Ureter (tissue), 1 donor: ENCODE data around the gene HOXB6. TPM values are rescaled to one million over a fixed set of nuclear protein-coding genes. Genes with fewer than 3 reads are reported as not detected.

Experiments used
- DNase-seq: peaks from one replicate; pipeline ENCODE4 v3.0.0-alpha.2; 2020; ENCODE audit warnings: low spot score
- total RNA-seq: library from RNA; stranded (reverse); gene quantifications from one replicate; pipeline ENCODE4 v1.2.4, GENCODE V29; 2023
- donor health status: DM: yes; HTN: yes; CAD: no.

Gene HOXB6
- total RNA-seq = 111 TPM

- no peak for DNase-seq
Observed at GRCh38 chr17:48604770-48605329, at the start of gene HOXB6. HOXB6 (minus strand) TSS chr17:48604986; CDS start chr17:48598150, 6,836 bp downstream.

DNA sequence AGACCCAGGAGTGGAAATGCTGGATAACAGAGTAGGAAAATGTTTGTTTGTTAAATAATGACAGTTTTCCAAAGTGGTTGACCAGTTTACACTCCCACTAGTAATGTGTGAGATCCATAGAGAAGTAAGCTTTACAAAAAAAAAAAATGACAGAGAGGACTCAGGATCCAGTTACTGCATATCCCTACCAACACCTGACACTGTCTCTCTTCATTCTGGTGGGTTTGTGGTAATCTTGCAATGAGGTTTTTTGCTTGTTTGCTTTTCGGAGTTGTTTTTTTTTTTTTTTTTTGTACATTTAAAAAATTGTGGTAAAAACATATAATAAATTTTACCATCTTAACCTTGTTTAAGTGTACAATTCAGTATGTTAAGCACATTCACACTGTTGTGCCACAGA, 45.0 kb upstream of the HOXB6 start:
- no peak for DNase-seq

DNA sequence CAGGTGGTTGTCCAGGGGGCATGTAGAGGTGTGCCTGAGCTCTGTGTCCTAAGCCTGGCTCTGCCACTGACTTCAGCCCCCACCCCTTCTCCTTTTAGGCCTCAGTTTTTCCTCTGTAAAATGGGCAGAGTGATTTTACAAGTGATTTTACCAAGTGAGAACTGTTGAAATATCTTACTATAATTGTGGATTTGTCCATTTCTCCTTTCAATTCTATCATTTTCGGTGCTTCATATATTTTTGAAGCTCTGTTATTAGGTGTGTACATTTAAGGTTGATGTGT, 43.1 kb upstream of the HOXB6 start:
- DNase-seq = no peak

DNA sequence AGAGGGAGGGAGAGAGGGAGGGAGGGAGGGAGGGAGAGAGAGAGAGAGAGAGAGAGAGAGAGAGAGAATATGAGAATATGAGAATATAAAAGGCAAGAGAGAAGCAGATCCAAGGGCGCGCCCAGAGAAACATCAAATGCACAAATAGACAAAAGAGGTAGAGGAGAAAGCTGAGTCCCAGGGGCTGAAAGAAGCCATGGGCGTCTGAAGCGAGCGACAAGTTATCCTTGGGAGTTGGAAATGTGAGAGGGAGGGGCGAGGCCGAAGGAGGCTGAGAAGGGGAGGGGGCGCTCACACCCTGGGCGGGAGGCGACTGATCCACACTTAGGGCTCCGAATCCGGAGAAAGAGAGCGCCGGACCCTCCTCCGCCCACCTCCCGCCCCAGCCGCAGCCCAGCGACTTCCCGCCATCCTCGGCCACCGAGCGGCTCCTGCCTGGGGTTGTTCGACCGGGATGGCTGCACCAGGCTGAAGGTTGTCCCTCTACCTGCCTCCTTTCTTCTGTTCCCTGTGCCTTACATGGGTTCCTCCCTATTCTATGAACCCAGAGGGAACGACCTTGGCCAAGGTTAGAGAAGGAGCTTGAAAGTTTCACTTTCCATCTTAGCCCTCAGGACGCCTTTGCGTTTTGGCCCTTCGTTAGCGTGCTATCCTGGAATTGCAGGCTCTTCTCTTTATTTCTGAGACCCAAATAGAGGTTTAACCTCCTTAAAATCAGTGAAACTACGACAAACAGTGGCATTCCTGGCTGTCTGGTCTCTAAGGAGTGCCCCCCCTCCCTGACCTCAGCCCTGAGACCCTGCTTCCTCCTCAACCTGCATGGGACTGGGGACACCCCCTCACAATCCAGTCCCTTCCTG, 42.5 kb upstream of the HOXB6 start:
- no peak for DNase-seq

DNA sequence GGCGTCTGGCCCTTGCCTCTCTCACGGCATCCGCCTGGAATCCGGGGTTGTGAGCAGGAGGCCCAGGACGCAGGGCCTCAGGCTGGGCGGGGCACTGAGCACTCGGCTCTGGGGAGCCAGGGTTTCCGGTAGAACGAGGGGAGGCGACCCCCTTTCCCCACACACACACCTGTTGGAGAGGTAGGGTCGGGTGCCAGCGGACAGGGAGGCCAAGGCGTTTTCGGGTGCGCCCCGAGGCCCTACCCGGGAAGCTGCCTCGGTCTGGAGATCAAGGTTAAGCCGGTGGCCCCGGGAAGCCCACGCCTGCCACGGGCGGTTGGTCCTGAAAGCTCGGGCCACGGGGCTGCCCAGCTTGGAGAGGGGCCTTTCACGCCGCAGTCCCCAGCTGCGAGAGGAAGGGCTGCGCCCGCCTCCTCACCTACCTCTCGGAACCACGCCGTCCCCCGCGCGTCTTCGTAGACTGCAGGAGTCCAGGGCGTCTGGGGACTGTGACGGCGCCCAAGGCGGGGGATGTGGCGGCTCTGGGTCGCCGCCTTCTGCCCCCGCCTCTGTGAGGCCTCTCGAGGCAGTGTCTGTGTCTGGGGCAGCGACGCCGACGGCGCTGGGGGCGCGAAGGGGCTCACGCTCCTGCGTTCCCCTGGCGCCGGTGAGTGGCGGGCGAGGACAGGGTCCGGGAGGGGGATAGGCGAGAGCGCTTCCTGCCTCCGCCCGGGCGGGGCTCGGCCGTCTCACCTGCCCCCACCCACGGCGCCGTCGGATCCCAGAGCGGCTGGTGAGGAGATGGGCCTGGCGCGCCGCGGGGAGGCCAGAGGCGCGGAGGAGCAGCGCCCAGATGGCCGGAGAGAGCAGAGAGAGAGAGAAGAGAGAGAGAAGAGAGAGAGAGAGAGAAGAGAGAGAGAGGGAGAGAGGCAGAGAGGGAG, 41.7 kb upstream of the HOXB6 start:
- DNase-seq = no peak

- no peak for DNase-seq
Observed at GRCh38 chr17:48645639-48646182, 40.9 kb upstream of the HOXB6 start.

- DNase-seq = no peak
Observed at GRCh38 chr17:48644910-48645557, 40.2 kb upstream of the HOXB6 start.

DNA sequence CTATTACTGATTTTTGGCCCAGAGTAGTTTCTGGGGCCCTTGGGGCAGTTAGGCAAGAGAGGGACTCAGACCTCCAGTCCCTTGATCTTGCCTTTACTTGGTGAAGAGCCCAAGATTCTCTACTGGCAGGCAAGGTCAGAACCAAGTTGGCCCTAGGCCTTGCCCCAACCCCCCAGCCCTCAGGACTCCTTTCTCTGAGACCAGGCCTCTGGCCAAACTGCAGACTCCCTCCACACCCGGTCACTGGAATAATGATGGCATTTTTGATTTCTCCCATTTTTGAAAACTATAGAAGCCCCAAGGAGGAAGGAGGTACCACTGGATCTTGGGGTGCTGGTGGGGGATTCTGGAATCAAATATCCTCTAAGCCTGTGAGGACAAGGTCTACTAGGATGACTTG, 39.4 kb upstream of the HOXB6 start:
- no peak for DNase-seq

DNA sequence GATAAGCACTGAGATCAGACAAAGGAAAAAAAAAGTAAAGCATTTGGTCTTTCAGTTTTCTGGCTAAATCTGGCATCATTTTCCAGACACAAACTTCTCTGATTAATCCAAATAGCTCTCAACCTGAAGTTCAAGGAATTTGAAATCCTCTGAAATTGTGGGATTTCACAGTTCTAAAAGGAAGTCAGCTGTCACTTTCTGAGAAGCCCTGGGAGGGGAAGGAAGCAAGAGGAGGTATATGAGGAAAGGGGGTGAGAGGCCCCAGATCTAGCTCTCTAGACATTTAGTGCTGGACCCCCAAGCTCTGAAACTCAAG, 38.9 kb upstream of the HOXB6 start:
- no peak for DNase-seq

DNA sequence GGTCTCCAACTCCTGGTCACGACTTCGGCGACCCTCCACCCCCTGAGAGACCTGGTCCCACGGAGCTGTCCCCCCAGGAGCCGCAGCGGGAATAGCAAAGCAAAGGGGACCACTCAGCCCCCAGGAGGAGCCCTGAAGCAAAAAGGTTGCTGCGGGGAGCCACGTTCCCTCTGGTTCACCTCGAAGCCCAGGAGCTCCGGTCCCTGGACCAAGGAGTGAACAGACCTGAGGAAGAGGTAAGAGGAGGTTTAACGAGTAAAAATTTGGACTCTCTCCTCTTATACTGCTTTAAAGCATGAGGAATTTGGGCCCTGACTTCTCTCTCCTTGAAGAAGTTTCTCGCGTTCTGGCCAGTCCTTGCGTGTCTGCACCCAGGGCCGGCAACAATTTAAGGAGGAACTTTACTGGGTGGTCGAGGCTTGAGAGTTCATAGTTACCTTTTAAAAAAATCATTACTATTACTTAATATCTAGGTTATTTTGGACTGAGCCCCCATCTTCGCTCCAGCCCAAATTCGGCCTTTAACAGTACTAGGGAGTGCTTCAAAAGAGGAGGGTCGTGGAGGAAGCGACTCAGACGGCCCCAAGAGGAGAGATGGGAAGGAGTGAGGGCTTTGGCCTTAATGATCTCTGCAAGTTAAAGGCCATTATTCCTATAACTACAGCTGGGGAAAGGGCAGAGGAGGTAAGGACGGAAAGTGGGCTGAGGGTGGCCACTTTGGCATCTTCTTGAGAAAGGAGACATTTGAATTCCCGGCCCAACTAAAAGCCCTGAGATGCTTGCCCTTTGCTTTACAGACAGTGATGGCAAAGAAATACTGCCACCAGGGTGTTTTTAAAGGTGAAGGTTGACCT, 38.3 kb upstream of the HOXB6 start:
- no peak for DNase-seq

DNA sequence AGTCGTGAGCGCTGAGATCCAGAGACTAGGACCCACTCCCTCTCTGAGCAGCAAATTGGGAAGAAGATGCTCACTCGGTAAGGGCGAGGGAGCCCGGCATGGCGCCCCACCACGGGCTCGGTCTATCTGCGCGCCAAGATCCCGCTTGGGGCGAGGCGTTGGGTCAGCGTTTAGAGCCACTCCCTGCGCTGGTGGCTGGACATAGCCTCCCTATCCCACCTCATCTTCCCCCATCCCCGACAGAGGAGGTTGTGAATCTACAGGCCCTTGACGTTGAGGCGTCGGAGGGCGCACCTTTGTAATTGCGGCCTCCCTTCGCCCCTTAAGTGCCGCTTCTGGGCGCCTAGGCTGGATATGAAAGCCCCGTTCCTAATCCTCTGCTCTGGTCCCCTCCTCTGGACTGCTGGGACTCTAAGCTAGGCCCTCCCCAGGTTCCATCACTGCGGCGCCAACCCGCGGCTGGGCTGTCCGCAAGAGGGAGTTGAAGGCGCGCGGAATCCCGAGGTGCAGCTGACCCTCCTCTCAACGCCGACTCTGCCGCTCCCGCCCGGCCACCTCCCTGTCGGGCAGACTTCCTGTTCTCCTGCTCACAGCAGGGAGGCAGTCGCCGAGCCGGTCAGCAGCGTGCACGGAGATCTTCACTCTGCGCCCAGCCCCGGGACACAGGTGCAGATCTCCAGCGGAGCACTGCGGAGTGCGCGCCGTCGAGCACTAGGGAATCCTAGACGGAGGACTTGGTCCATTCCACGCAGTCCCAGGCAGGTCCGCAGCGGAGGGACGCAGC, 37.5 kb upstream of the HOXB6 start:
- DNase-seq = no peak

GRCh38 chr17:48641541-48642058, 36.8 kb upstream of the HOXB6 start:
- DNase-seq = no peak

DNA sequence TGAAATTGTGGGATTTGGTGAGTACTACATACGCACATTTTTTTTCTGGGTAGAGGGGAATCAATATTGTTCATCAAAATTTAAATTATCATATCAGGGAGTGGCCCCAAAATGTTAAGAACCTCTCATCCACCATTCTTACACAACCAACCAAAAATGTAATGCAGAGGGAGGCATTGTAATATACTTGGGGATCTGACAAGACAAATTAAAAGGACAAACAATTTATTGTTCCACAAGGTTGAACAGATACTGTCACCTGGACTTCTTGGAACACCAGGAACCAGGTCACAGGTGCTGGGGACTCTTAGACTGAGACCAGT, 36.0 kb upstream of the HOXB6 start:
- no peak for DNase-seq

DNA sequence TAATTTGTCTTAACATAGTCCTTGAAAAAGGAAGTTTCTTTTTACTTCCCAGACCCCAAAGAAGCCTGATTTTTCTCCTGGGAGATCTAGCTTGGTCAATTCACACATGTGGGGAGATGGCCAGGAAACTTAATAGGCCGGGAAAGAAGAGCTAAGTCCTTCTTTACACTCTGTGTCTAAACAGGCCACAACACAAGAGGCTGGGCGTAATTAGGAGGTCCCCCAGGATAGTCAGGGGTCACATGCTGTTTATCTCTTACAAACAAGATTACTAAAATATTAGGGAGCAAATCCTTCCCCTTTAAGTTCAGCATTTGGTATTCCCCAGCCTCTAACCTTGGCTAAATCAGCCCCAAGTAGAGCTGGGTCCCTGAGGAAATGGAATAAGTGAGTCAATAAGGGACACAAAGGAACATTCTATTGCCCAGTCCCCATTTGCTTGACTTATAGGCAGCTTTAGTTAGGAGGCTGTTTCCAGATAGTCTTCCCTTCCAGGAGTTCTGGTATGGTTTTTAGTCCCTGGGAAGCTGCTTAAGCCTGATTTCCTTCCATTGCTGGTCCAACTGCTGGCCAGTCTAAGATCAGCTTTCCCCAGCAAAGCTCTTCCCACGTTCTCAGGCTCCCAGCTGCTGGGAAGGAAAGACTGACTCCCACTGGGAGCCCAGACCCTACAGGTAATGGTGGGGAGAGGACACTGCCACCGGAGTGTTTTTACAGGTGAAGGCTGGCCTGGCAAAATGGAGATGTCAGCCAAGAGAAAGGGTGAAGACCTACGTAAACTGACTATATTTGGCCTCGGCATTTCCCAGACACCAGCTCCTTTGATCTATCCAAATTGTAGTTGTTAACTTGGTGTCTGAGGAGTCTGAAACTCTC, 35.4 kb upstream of the HOXB6 start:
- no peak for DNase-seq

- no peak for DNase-seq
Observed at GRCh38 chr17:48639136-48639535, 34.4 kb upstream of the HOXB6 start.

- DNase-seq = no peak
Observed at GRCh38 chr17:48637323-48638260, 32.8 kb upstream of the HOXB6 start.

GRCh38 chr17:48636177-48637018, 31.6 kb upstream of the HOXB6 start:
- peak; percentile 79 for DNase-seq
